RWPE2 (cell line): ENCODE results near the gene MYO3B.

Experiments used
- ATAC-seq: fragments of 200-7000 bp; cut with Tn5 transposase; 3 replicates; pipeline ENCODE4 v1.9.1; 2021; ENCODE audit warnings: low read depth
- DNase-seq: peaks from one replicate; pipeline ENCODE4 v3.0.0-alpha.2; 2020; ENCODE audit warnings: low spot score
- H3K27ac ChIP-seq: fragments of 450-650 bp; 2 replicates; pipeline ENCODE4 v1.5.1; 2017; ENCODE audit warnings: mild to moderate bottlenecking; ENCODE audit not compliant: poor library complexity, severe bottlenecking
- H3K27me3 ChIP-seq: fragments of 250-450 bp; sonication (Bioruptor Pico); 2 replicates; pipeline ENCODE4 v1.5.1; 2021; ENCODE audit warnings: mild to moderate bottlenecking, moderate library complexity; ENCODE audit not compliant: insufficient read depth, poor library complexity, severe bottlenecking
- H3K36me3 ChIP-seq: fragments of 250-450 bp; sonication (Bioruptor Pico); 2 replicates; pipeline ENCODE4 v1.5.1; 2020; ENCODE audit warnings: low read depth, mild to moderate bottlenecking, moderate library complexity
- H3K4me1 ChIP-seq: fragments of 250-450 bp; sonication (Bioruptor Pico); 2 replicates; pipeline ENCODE4 v1.5.1; 2021; ENCODE audit warnings: mild to moderate bottlenecking, moderate library complexity; ENCODE audit not compliant: insufficient read depth, poor library complexity, severe bottlenecking
- H3K4me3 ChIP-seq: fragments of 250-450 bp; sonication (Bioruptor Pico); 2 replicates; pipeline ENCODE4 v1.5.1; 2021; ENCODE audit warnings: mild to moderate bottlenecking, moderate library complexity; ENCODE audit not compliant: severe bottlenecking
- H3K9me3 ChIP-seq: fragments of 250-450 bp; sonication (Bioruptor Pico); 2 replicates; pipeline ENCODE4 v1.5.1; 2021; ENCODE audit warnings: mild to moderate bottlenecking, moderate library complexity; ENCODE audit not compliant: severe bottlenecking
- CTCF ChIP-seq: fragments of 450-650 bp; IDR thresholded peaks from one replicate; pipeline ENCODE4 v1.5.1; 2017; ENCODE audit warnings: mild to moderate bottlenecking, moderate library complexity; ENCODE audit not compliant: poor library complexity, severe bottlenecking

Gene MYO3B

DNA sequence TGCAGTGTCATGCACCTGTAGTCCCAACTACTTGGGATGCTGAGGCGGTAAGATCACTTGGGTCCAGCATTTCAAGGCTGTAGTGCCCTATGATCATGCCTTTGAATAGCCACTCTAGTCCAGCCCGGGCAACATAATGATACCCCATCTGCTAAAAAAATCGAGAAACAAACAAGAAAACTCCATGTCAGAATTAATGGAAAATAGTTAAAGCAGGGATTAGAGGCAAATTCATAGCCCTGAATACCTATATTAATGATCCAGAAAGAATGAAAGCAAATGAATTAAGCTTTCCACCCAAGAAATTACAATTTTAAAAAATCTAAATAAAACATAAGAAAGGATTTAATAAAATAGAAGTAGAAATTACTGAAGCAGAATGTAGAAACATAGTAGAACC is 143.0 kb downstream of the MYO3B start:
- H3K9me3 ChIP-seq: no peaks in the 10 kb centered on the region
- ATAC-seq (no peak), DNase-seq (no peak)
- peaks cover 9% of the 10 kb centered on the region for H3K4me1 ChIP-seq
- no peaks in the 10 kb centered on the region for H3K36me3 ChIP-seq
- TF ChIP-seq CTCF: no peak
- no peak overlapping the region for H3K27ac ChIP-seq
- H3K27me3 ChIP-seq: no peaks in the 10 kb centered on the region
- no peak overlapping the region for H3K4me3 ChIP-seq

- DNase-seq: no peak
- H3K9me3 ChIP-seq: no peaks in the 10 kb centered on the region
- H3K27ac ChIP-seq: no peak overlapping the region
- H3K36me3 ChIP-seq: no peaks in the 10 kb centered on the region
- no peaks in the 10 kb centered on the region for H3K27me3 ChIP-seq
- H3K4me1 ChIP-seq: peaks cover 4% of the 10 kb centered on the region
- peak; percentile 35; the same call in 1 of the 3 replicates for ATAC-seq
- H3K4me3 ChIP-seq: no peak overlapping the region
- no peak for TF ChIP-seq CTCF
Observed at GRCh38 chr2:170321526-170321925, 143.6 kb downstream of the MYO3B start.

DNA sequence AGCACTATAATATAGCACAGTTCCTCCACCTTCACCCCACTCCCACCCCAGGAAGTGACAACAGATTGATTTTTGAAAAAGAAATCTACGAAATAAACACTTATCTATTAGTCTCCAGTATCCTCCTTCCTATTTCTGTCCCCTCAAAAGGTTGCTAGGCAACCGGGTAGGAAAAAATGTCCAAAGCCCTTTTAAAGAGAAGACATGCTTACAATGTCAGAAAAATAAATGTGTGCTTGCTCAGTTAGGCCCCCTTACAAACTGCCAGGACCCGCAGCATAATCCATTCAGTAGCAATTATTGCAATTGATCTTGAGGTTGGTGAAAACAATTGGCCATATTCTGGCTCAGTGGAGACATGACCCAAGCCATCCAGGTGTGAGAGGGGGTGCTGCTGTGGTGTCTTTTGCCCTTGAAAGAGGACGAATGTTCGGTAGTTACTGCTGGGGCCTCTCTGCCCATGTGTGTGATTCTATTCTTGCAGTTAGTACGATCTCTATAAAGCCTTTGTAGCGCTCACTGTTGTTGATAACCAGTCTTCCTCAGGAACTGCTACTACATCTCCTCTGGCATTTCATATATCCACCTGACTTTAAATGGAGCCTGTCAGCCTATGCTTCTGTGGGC is 144.3 kb downstream of the MYO3B start:
- DNase-seq: no peak
- no peak overlapping the region for H3K4me3 ChIP-seq
- no peak for TF ChIP-seq CTCF
- no peaks in the 10 kb centered on the region for H3K9me3 ChIP-seq
- no peaks in the 10 kb centered on the region for H3K27me3 ChIP-seq
- H3K4me1 ChIP-seq: peaks cover 4% of the 10 kb centered on the region
- H3K36me3 ChIP-seq: no peaks in the 10 kb centered on the region
- H3K27ac ChIP-seq: no peak overlapping the region
- ATAC-seq: no peak

DNA sequence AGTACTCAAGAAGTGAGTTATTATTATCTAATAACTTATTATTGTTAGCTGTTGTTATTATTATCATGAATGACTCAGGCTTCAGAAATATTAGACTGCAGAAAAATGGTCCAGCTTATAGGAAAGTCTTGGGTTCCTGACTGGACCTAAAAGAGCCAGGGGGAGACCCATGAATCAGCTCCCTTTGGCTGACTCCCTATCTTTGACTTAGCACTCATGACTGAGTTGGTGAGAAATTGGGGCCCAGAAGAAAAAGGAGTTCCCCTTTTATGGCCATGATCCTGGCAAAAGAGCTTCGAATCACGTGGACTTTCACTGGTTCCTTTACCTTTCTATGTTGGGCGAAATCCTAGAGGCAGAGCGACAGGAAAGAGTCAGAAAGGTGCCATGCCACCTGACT is 145.8 kb downstream of the MYO3B start:
- no peak for DNase-seq
- Histone ChIP-seq H3K4me3 (no peak overlapping the region), H3K27me3 (no peaks in the 10 kb centered on the region)

More for the DNA sequence above, 145.8 kb downstream of the MYO3B start:
- Histone ChIP-seq H3K9me3 (no peaks in the 10 kb centered on the region), H3K27ac (no peak overlapping the region), H3K4me1 (peaks cover 4% of the 10 kb centered on the region), H3K36me3 (no peaks in the 10 kb centered on the region)
- no peak for TF ChIP-seq CTCF
- ATAC-seq: no peak
